ENCODE data around the gene PTPRT.

Gene PTPRT

DNA sequence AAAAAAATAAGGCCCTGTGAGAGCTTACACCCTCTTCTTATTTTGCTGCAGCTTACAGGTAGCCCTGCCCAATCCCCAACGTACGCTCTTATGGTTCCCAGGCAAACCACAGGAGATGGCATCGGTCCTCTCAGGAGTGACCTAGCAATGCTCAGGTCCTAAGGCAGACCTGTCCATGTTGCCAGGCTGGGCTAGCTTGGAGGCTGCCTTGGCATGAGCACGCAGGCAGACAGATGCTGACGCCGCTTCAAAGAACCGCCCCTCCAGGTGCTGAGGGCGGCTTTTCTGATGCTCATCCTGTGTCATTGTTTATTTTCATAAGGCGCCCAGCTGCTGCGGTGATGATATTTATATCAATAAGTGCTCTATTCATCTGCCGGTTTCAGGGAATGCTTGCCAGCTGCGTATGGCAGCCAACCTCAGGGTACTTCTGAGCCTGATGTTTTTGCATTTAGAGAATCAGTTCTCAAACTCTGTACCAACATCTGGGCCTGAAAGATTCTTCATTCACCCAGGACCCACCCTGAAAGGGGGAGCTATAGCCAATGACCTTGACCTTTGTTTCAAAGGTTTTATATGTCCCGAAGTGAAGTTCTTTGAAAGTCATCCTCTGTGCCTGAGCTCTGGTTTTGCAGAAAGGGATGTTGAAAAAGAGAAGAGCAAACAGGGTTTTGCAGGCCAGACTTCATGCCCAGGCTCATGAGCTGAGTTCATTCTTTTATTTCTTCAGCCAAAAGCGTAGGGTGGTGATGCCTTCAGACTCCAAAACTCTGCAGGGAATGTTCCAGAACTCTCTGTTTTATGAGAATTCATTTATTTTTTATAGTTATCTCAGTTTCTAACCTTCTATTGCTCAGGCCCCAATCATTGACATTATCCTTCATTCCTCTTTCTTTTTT lies 1095.9 kb downstream of the PTPRT start:
- no peak for DNase-seq

GRCh38 chr20:42093041-42093440 lies 1096.7 kb downstream of the PTPRT start:
- DNase-seq = no peak

GRCh38 chr20:42085366-42085765 lies 1104.3 kb downstream of the PTPRT start:
- no peak for DNase-seq

DNA sequence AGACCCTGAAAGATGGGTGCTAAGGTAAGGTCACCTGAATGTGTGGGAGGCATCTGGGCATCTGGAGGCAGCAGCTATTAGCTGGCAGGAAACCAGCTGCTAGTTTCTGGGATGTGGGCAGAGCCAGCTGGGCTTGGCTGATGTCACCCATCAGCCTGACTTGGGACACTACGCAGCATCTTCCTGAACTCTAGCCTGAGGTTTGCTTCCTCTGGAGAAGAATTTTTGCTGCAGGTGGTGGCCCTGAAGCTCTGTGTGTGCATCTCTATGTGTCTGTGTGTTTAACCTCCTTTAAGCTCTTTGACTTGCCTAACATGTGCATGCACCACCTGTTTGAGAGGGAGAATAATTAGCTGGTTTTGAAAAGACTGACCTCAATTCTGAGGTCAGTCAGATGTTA lies 1106.4 kb downstream of the PTPRT start:
- DNase-seq = no peak

GRCh38 chr20:42082611-42083010 lies 1107.1 kb downstream of the PTPRT start:
- no peak for DNase-seq

GRCh38 chr20:42080956-42081355 lies 1108.8 kb downstream of the PTPRT start:
- no peak for DNase-seq

DNA sequence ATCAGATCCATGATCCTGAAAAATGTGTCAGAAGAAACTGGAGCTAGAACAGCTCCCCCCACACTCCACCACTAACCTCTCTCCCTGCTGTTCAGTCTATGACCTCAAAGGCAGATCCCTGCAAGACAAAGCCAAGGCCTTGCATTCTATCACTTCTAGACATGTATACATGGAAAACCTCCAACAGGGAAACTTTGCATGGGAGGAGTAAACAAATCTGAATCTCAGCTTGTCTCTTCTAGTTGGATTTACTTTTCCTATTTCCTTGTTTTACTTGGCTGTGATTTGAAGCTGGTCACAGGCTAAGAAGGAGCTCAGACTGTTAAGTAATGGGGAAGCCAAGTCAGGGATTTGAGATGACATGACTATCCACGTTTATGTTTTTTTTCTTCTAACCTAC lies 1114.8 kb downstream of the PTPRT start:
- no peak for DNase-seq

- no peak for DNase-seq
Measured at GRCh38 chr20:42067596-42067995, 1122.1 kb downstream of the PTPRT start.

DNA sequence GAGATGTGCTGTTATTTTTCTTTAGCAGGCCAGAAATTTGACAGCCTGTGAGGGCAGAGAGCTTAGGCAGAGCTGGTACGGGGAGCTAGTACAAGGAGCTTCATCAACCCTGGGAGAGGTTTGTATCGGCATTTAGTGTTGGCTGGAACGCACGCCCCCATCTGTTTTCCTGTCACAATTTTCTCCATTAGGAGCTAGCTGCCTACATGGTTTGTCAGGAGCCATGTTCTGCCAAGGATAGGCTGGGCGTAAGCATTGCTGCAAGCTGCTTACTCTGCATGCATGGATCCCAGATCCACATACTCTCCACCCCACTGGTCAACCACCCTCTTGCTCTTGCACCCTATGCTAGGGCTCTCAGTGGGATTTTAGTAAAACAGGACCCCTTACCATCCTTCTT lies 1122.5 kb downstream of the PTPRT start:
- DNase-seq = no peak

GRCh38 chr20:42063141-42063540 lies 1126.6 kb downstream of the PTPRT start:
- DNase-seq = no peak

- DNase-seq = no peak
Measured at GRCh38 chr20:42053350-42053749, 1136.4 kb downstream of the PTPRT start.

GRCh38 chr20:42051921-42052320 lies 1137.8 kb downstream of the PTPRT start:
- DNase-seq = no peak

GRCh38 chr20:42046371-42047085 lies 1143.2 kb downstream of the PTPRT start:
- no peak for DNase-seq

GRCh38 chr20:42043921-42044320 lies 1145.8 kb downstream of the PTPRT start:
- DNase-seq = no peak

DNA sequence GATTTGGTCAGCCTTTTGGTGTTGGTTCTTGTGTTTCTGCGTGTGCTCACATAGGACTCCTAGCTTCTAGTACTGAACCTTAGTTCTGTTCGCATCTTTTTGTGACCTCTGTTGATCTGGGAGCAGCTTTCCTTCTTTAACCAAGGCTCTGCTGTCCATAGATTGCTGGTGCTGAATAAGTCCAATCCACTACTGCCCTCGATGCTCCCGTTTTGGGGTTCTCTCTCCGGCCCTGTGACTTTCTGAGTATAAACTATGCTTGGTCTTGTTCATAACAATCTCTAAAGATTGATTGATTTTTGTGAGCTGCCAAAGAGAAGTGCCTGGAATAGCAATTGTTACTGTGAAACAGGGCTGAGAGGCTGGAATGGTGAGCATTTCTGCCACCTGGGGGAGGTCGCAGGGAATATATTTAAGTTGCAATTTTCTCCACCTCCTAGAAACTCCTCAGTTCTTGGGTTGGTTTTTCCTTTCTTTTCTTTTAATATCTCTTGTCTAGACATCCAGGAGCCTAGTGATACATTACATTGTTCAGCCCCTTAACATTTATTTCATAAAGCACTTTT lies 1148.6 kb downstream of the PTPRT start:
- no peak for DNase-seq

GRCh38 chr20:42027746-42028268 lies 1161.9 kb downstream of the PTPRT start:
- no peak for DNase-seq

DNA sequence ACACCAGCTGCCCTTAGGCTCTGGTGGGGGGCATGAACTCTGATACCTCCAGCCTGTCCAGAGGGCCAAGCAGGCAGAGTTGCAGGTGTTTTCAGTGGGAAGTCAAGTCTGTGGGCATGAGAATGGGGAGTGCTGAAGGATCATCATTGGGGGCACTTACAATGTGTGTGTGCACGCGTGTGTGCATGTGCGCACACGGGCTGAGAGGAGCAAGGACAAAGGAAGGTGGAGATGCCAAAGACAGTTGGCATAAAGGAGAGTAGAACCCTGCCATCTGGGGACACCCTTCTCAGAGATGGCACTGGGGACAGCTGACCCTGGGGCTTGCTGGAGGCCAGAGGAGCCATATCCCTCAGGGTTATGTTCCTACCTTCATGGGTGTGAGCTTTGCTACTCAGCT lies 1163.1 kb downstream of the PTPRT start:
- no peak for DNase-seq

DNA sequence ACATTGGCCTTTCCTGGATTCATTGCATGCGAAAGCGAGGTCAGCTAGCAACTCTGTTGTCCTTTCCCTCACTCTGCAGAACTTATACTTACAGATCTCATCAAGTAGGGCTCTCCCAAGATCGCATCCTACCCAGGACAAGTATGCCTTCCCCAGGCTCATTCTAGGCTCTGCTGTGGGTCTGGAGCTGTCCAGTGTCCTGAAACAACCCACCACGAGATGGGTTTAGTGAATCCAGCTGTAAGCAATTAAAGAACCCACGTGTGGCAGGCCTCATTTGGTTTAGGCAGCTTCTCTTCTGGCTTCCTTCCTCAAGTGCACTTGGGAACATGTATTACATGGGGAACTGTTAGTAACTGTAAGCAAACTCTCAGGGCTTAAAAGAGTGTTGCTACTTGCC lies 1165.1 kb downstream of the PTPRT start:
- no peak for DNase-seq
